ENCODE data around the gene RCOR1.

The RCOR1 gene

GRCh38 chr14:102726191-102726949, 133.9 kb downstream of the RCOR1 start:
- DNase-seq (ENCODE audit: low spot score): no peak

GRCh38 chr14:102727336-102728095, 135.1 kb downstream of the RCOR1 start:
- no peak for DNase-seq (ENCODE audit: low spot score)

- DNase-seq (ENCODE audit: low spot score): no peak
Measured at GRCh38 chr14:102728501-102728900, 136.1 kb downstream of the RCOR1 start.

GRCh38 chr14:102729268-102729667, 136.8 kb downstream of the RCOR1 start:
- no peak for DNase-seq (ENCODE audit: low spot score)

- no peak for DNase-seq (ENCODE audit: low spot score)
Measured at GRCh38 chr14:102729825-102730224, 137.4 kb downstream of the RCOR1 start.

GRCh38 chr14:102731101-102731870, 138.8 kb downstream of the RCOR1 start:
- DNase-seq (ENCODE audit: low spot score): no peak

GRCh38 chr14:102731871-102732800, 139.7 kb downstream of the RCOR1 start:
- no peak for DNase-seq (ENCODE audit: low spot score)

- DNase-seq (ENCODE audit: low spot score): no peak
Measured at GRCh38 chr14:102732924-102733323, 140.5 kb downstream of the RCOR1 start.

- no peak for DNase-seq (ENCODE audit: low spot score)
Measured at GRCh38 chr14:102733326-102733725, 140.9 kb downstream of the RCOR1 start.

GRCh38 chr14:102734436-102734835, 142.0 kb downstream of the RCOR1 start:
- DNase-seq (ENCODE audit: low spot score): no peak

- DNase-seq (ENCODE audit: low spot score): no peak
Measured at GRCh38 chr14:102736956-102737355, 144.5 kb downstream of the RCOR1 start.

- no peak for DNase-seq (ENCODE audit: low spot score)
Measured at GRCh38 chr14:102737402-102738372, 145.2 kb downstream of the RCOR1 start.

- DNase-seq (ENCODE audit: low spot score): no peak
Measured at GRCh38 chr14:102738373-102739189, 146.1 kb downstream of the RCOR1 start.

GRCh38 chr14:102739190-102739469, 146.7 kb downstream of the RCOR1 start:
- DNase-seq (ENCODE audit: low spot score): no peak

- DNase-seq (ENCODE audit: low spot score): no peak
Measured at GRCh38 chr14:102746634-102747438, 154.4 kb downstream of the RCOR1 start.

- no peak for DNase-seq (ENCODE audit: low spot score)
Measured at GRCh38 chr14:102748806-102749205, 156.4 kb downstream of the RCOR1 start.

GRCh38 chr14:102749393-102750305, 157.2 kb downstream of the RCOR1 start:
- DNase-seq (ENCODE audit: low spot score): no peak

- DNase-seq (ENCODE audit: low spot score): no peak
Measured at GRCh38 chr14:102750376-102750775, 157.9 kb downstream of the RCOR1 start.

All from CD4-positive, alpha-beta T cell treated with Interleukin-2 at 100 ng/mL for 4 hours (primary cell).